ENCODE measurements around the gene ZFAND3. TPM values are rescaled to one million over a fixed set of nuclear protein-coding genes. Genes with fewer than 3 reads are reported as not detected.
"Not testable (repeated sequence)": the region's sequence is repeated elsewhere in the genome, so short reads cannot be mapped to it uniquely, and the experiment has no call there.

The ZFAND3 gene
- total and polyA plus RNA-seq, 8 donors, result 65.9 to 125 (median 118) TPM

GRCh38 chr6:38118791-38119365 is 299.4 kb downstream of the ZFAND3 start:
- ATAC-seq, result no peak
- H3K9me3 ChIP-seq, result no peaks in the 10 kb centered on the region
- DNase-seq, result peak in 1 of 4 donors; percentile 32
- no peak overlapping the region for H3K27ac ChIP-seq
- no peak overlapping the region for H3K4me3 ChIP-seq
- H3K36me3 ChIP-seq, result peaks cover 0 to 49% of the 10 kb centered on the region in 2 donors
- intact Hi-C loops (cut with DNase I), result no loop called here
- no peaks in the 10 kb centered on the region for H3K4me1 ChIP-seq
- no peaks in the 10 kb centered on the region for H3K27me3 ChIP-seq
- no peak for TF ChIP-seq CTCF (IDR thresholded peaks at IDR 0.05)

- H3K27me3 ChIP-seq, result no peaks in the 10 kb centered on the region
- DNase-seq (peak in 1 of 4 donors; percentile 22), ATAC-seq (no peak)
- intact Hi-C loops (cut with DNase I), result no loop called here
- no peak overlapping the region for H3K4me3 ChIP-seq
- no peaks in the 10 kb centered on the region for H3K4me1 ChIP-seq
- no peak overlapping the region for H3K27ac ChIP-seq
- no peak for TF ChIP-seq CTCF (IDR thresholded peaks at IDR 0.05)
- H3K9me3 ChIP-seq, result no peaks in the 10 kb centered on the region
- peaks cover 0 to 56% of the 10 kb centered on the region in 2 donors for H3K36me3 ChIP-seq
Measured at GRCh38 chr6:38119516-38119915, 300.0 kb downstream of the ZFAND3 start.

- H3K9me3 ChIP-seq; H3K27me3 ChIP-seq; H3K4me1 ChIP-seq; intact Hi-C loops (cut with DNase I); ATAC-seq; H3K4me3 ChIP-seq; H3K27ac ChIP-seq: not testable (repeated sequence)
- DNase-seq, result peak in 1 of 4 donors; percentile 73
- H3K36me3 ChIP-seq, result peaks cover 0 to 30% of the 10 kb centered on the region in 2 donors
Measured at GRCh38 chr6:38124224-38124926, 304.8 kb downstream of the ZFAND3 start.

- H3K4me3 ChIP-seq, result no peak overlapping the region
- TF ChIP-seq CTCF (IDR thresholded peaks at IDR 0.05), result no peak
- peaks cover 0 to 16% of the 10 kb centered on the region in 2 donors for H3K36me3 ChIP-seq
- DNase-seq, result no peak
- ATAC-seq, result no peak
- no peak overlapping the region for H3K27ac ChIP-seq
- intact Hi-C loops (cut with DNase I), result no loop called here
- no peaks in the 10 kb centered on the region for H3K9me3 ChIP-seq
- no peaks in the 10 kb centered on the region for H3K27me3 ChIP-seq
- H3K4me1 ChIP-seq, result peaks cover 0 to 7% of the 10 kb centered on the region in 2 donors
Measured at GRCh38 chr6:38127284-38127683, 307.8 kb downstream of the ZFAND3 start.

GRCh38 chr6:38131527-38131965 is 312.0 kb downstream of the ZFAND3 start:
- Histone ChIP-seq H3K27me3 (no peaks in the 10 kb centered on the region), H3K27ac (peak overlapping the region in 1 of 2 donors; percentile 21), H3K9me3 (no peaks in the 10 kb centered on the region), H3K36me3 (peaks cover 0 to 3% of the 10 kb centered on the region in 2 donors), H3K4me3 (no peak overlapping the region), H3K4me1 (peaks cover 0 to 7% of the 10 kb centered on the region in 2 donors)
- DNase-seq (peak in 1 of 4 donors; percentile 27), ATAC-seq (peak; percentile 68)
- intact Hi-C loops (cut with DNase I), result no loop called here
- no peak for TF ChIP-seq CTCF (IDR thresholded peaks at IDR 0.05)
